Eye (tissue), 1 donor: ENCODE results near the gene ATP11B.

Experiments
- DNase-seq: peaks from one replicate; pipeline ENCODE4 v3.0.0-alpha.2; 2015

The ATP11B gene

GRCh38 chr3:182911782-182912111 lies 118.4 kb downstream of the ATP11B start:
- DNase-seq = no peak

- DNase-seq = no peak
Measured at GRCh38 chr3:182912474-182912873, 119.2 kb downstream of the ATP11B start.

DNA sequence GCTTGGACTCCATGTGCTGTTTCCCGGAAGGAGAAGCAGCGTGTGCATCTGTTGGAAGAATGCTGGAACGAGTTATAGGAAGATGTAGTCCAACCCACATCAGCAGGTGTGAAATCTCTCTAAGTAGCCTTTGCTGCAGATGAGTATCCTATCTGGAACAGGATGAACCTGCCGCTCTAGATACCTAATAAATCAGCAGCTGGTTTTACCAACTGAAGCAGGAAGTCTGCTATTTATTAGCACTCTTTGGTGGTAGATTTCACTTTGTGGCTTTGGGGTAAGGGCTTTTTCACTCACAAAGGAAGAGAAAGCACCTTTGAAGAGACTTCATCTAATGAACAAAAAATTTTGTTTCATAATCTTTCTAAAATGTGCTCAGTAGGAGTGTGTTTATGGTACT lies 120.6 kb downstream of the ATP11B start:
- DNase-seq = no peak

- no peak for DNase-seq
Measured at GRCh38 chr3:182914341-182914740, 121.0 kb downstream of the ATP11B start.

DNA sequence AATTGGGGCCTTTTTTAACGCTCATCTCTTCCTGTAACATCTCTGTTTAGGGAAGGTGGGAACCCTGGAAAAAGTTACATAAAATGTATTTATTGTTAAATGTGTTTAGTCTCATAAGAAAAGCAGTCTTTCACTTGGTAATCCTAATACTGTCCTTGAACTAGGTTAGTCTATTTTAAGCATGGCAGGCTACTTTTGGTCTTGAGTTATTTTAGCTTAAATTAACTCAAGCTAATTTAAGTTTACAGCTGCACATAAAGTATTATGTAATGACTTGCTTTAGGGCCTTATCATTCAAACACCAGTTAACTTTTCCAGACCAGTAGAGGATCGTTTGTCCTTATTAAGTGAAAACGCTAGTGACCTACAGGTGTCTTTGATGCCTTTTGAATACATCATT lies 123.8 kb downstream of the ATP11B start:
- no peak for DNase-seq

GRCh38 chr3:182919866-182920357 lies 126.6 kb downstream of the ATP11B start:
- DNase-seq = no peak

DNA sequence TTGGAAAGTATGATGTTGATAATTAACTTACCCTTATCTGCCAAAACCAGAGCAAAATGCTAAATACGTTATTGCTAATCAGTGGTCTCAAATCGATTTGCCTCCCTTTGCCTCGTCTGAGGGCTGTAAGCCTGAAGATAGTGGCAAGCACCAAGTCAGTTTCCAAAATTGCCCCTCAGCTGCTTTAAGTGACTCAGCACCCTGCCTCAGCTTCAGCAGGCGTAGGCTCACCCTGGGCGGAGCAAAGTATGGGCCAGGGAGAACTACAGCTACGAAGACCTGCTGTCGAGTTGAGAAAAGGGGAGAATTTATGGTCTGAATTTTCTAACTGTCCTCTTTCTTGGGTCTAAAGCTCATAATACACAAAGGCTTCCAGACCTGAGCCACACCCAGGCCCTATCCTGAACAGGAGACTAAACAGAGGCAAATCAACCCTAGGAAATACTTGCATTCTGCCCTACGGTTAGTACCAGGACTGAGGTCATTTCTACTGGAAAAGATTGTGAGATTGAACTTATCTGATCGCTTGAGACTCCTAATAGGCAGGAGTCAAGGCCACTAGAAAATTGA lies 127.3 kb downstream of the ATP11B start:
- DNase-seq = no peak

GRCh38 chr3:182921665-182922355 lies 128.5 kb downstream of the ATP11B start:
- no peak for DNase-seq

GRCh38 chr3:182925330-182925943 lies 132.1 kb downstream of the ATP11B start:
- DNase-seq = no peak

GRCh38 chr3:182925944-182926337 lies 132.6 kb downstream of the ATP11B start:
- no peak for DNase-seq

- DNase-seq = no peak
Measured at GRCh38 chr3:182935803-182936202, 142.5 kb downstream of the ATP11B start.

- DNase-seq = no peak
Measured at GRCh38 chr3:182936239-182936917, 143.1 kb downstream of the ATP11B start.

GRCh38 chr3:182936918-182937285 lies 143.6 kb downstream of the ATP11B start:
- no peak for DNase-seq

DNA sequence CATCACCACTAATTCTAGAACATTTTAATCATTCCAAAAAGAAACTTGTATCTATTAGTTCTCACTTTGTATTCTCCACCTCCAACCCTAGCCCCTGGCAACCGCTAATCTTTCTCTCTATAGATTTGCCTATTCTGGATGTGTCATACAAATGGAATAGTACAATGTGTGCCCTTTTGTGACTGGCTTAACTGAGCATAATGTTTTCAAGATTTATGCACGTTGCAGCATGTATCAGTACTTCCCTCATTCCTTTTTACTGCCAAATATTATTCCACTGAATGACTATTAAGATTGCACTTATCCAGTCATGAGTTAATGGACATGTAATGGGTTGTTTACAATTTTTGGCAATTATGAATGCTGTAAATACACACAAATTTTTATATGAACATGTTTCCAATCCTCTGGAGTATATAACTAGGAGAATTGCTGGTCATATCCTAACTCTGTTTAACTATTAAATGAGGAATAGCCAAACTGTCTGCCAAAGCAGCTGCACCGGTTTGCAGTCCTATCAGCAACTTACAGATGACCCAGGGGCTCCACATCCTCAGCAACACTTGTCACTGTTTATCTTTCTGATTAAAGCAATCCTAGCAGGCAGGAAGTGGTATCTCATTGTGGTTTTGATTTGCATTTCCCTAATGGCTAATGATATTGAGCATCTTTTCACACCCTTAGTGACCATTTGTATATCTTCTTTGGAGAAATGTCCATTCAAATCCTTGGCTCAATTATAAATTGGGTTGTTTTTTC lies 144.2 kb downstream of the ATP11B start:
- DNase-seq = no peak

DNA sequence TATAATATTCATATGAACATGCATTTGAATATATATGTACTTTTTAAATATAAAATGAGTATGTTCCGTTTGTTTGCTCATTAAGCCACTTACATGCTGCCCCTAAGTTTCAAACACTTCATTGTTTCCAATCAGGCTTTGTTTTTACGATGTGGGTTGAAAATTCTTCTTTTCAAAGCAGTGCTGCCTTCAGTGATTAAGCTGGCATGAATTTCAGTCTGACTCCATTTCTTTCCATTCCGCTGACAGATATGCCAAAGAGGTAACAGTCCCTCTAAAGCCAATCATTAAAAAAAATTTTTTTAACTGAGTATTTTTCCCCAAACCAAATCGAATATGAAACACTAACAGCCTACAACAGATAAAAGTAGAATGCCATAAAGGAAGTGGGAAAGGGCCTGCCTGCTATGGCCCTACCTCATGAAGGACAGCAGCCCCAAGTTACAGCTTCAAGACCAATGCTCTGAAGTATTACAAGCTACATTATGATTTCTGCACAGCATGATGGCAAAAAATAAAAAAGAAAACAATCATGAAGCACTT lies 147.0 kb downstream of the ATP11B start:
- no peak for DNase-seq

DNA sequence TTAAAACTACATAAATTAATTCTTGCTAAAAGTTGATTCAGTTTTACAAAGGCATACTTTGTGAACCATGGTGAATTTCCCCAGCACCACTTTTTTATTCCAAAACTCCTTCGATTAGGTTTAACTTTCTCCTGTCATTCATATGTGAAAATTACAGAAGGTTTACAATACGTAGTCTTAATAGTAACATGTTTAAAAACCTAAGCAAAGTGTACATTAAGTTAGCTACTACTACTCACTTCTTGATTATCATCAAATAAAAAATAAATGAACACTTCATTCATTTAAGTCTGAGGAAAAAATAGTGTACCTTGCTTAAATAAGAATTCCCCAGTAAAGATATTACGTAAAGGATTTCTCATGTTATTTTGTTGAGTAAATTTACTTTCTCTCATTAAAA lies 148.4 kb downstream of the ATP11B start:
- no peak for DNase-seq

GRCh38 chr3:182947888-182948287 lies 154.6 kb downstream of the ATP11B start:
- no peak for DNase-seq

GRCh38 chr3:182948305-182948704 lies 155.0 kb downstream of the ATP11B start:
- no peak for DNase-seq

DNA sequence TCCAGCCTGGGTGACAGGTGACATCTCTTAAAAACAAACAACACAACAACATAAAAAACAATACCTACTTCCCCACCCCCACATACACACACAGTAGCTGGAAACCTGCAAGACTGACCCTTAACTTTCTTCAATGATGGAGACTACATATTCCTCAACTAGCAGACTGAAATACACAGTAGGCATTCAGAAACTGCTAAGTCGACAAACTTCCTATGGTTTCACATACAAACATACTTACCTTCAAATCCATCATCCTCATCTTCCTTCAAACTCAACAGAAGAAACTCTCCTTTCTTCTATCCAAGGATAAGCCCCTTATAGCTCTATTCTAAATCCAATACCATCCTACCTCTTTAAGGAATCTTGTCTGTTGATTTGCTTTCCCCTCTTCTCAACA lies 156.4 kb downstream of the ATP11B start:
- DNase-seq = no peak

DNA sequence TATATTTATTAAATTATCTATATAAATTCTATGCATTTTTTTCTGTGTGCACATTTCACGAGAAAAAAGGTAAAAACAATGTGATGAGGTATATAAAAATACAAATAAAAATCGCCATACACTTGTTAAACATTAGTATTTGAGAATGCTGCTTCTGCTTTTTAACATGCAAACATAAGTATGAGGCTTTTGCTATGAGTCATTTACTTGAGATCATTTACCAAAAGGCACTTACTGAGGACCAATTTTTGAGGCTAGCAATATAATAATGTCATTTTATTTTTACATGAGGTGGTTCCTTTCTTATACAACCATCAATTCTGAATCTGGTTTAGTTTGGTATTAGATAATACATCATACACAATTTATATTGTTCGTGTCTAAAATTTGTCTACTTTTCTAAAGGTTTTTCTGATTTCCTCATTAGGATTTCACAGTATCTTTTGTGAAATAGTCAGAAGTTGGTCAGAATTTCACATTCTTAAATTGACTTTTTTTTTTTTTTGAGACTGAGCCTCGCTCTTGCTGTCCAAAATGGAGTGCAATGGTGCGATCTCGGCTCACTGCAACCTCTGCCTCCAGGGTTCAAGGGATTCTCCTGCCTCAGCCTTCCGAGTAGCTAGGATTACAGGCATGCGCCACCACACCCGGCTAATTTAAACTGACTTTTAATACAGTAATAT lies 161.4 kb downstream of the ATP11B start:
- DNase-seq = no peak

DNA sequence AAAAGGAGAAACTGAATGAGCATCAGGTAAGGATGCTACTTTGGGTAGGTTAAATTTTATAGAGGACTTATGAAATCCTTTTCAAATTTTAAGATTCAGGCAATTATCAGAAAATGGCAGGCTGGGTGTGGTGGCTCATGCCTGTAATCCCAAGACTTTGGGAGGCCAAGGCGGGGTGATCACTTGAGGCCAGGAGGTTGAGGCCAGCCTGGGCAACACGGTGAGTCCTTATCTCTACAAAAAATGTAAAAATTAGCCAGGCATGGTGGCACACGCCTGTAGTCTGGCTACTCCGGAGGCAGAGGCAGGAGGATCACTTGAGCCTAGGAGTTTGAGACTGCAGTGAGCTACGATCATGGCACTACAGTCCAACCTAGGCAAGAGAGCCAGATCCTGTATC lies 163.9 kb downstream of the ATP11B start:
- DNase-seq = no peak

DNA sequence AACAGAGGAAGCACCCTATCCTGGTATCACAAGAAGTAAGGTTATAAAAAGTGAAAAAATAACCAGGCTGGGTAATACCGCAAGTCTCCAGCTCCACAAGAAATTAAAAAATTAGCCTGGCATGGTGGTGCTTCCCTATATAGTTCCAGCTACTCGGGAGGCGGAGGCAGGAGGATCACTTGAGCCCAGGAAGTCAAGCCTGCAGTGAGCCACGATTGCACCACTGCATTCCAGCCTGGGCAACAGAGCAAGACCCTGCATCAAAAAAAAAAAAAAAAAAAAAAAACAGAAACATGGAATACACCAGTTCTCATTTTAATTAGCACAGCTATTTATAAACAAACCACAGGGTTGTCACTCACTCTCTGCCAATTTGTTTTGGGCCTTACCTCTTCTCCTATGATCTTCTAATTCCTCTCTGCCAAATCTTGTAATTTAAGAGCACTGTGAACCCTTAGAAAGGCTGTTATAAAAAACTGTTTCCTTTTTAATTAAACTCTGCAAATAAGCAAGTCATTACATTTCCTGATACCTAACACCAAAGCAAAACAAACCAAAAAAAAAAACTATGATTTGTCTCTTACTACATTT lies 164.5 kb downstream of the ATP11B start:
- no peak for DNase-seq
